ENCODE data around the gene FPGT. TPM values are rescaled to one million over a fixed set of nuclear protein-coding genes. Genes with fewer than 3 reads are reported as not detected.

FPGT gene
- total RNA-seq, 3 donors from 2014 or later (not counting 1 experiment from before 2014, with no cell fraction given) = 3.0 to 5.4 (median 3.5) TPM

DNA sequence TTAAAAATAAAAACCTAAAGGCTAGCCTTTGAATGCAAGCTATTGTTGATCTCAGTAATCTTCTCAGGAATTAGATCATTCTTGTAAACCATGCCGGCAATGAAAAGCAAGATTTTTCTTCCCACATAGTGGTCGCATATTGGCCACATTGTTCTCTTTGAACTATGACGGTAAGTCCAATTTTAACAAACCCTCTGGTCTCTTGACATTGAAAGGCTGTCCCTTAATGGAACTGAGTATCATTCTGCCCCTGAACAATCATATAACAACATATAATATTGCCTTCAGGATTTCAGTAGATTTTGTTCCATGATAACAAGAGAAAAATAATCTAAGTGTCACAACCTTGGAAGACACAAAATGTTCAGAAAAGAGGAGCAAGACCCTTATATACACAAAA is 38.4 kb downstream of the FPGT start:
- no peak overlapping the region for H3K27ac Mint-ChIP-seq
- WGBS (ENCODE audit: insufficient coverage) = 96% methylated on average over 3 of the region's 3 CpGs
- peaks cover 6 to 13% of the 10 kb centered on the region in 2 donors for H3K9me3 Mint-ChIP-seq
- H3K4me3 Mint-ChIP-seq = no peak overlapping the region
- TF ChIP-seq, protein P1, sequence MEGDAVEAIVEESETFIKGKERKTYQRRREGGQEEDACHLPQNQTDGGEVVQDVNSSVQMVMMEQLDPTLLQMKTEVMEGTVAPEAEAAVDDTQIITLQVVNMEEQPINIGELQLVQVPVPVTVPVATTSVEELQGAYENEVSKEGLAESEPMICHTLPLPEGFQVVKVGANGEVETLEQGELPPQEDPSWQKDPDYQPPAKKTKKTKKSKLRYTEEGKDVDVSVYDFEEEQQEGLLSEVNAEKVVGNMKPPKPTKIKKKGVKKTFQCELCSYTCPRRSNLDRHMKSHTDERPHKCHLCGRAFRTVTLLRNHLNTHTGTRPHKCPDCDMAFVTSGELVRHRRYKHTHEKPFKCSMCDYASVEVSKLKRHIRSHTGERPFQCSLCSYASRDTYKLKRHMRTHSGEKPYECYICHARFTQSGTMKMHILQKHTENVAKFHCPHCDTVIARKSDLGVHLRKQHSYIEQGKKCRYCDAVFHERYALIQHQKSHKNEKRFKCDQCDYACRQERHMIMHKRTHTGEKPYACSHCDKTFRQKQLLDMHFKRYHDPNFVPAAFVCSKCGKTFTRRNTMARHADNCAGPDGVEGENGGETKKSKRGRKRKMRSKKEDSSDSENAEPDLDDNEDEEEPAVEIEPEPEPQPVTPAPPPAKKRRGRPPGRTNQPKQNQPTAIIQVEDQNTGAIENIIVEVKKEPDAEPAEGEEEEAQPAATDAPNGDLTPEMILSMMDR (IDR thresholded peaks at IDR 0.05) = no peak
- no peak overlapping the region for H3K4me3 ChIP-seq (ENCODE audit: low read length)
- ATAC-seq (no peak), DNase-seq (no peak)
- H3K9me3 ChIP-seq (ENCODE audit: control insufficient read depth, insufficient read depth, low read length) = no peaks in the 10 kb centered on the region
- peaks cover 4% of the 10 kb centered on the region for H3K36me3 Mint-ChIP-seq
- no peaks in the 10 kb centered on the region for H3K4me1 ChIP-seq (ENCODE audit: control insufficient read depth, insufficient read depth, low read length)
- no peaks in the 10 kb centered on the region for H3K36me3 ChIP-seq (ENCODE audit: control insufficient read depth, insufficient read depth, low read length)
- no peaks in the 10 kb centered on the region for H3K27me3 Mint-ChIP-seq (ENCODE audit: low read depth in 2 of 2)
- no peak overlapping the region for H3K27ac ChIP-seq (ENCODE audit: low read length)
- H3K4me1 Mint-ChIP-seq = no peaks in the 10 kb centered on the region
- no peaks in the 10 kb centered on the region for H3K27me3 ChIP-seq (ENCODE audit: control insufficient read depth, insufficient read depth, low read length)
- intact Hi-C loops (cut with micrococcal nuclease) = no loop called here

DNA sequence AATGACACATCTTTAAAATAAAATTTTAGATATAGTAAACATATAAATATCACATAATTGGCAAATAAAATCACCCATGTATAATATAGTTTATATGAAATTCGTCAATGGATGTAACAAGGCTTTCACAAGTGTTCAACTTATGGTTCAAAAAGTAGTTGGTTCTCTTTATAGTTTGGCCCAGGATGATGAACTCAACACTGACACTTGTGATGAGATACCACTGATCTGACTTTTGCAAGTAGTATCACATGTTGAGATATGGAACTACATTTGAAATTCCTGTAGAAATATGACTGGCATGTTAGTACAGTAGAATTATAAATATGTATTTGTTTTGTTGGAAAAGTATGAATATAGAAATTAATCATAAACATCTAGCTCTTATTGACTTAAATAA is 39.0 kb downstream of the FPGT start:
- Mint-ChIP-seq H3K4me1 (no peaks in the 10 kb centered on the region), H3K4me3 (no peak overlapping the region), H3K36me3 (peaks cover 4% of the 10 kb centered on the region), H3K27ac (no peak overlapping the region), H3K9me3 (peaks cover 6 to 12% of the 10 kb centered on the region in 2 donors), H3K27me3 (ENCODE audit: low read depth in 2 of 2) (no peaks in the 10 kb centered on the region)
- H3K27me3 ChIP-seq (ENCODE audit: control insufficient read depth, insufficient read depth, low read length) = no peaks in the 10 kb centered on the region
- TF ChIP-seq, protein P1 (IDR thresholded peaks at IDR 0.05) = no peak
- H3K9me3 ChIP-seq (ENCODE audit: control insufficient read depth, insufficient read depth, low read length) = no peaks in the 10 kb centered on the region
- DNase-seq = no peak
- no peak overlapping the region for H3K4me3 ChIP-seq (ENCODE audit: low read length)
- WGBS (ENCODE audit: insufficient coverage) = no CpG with 5 or more reads among the region's 1 CpG
- intact Hi-C loops (cut with micrococcal nuclease) = no loop called here
- no peak for ATAC-seq
- no peak overlapping the region for H3K27ac ChIP-seq (ENCODE audit: low read length)
- H3K4me1 ChIP-seq (ENCODE audit: control insufficient read depth, insufficient read depth, low read length) = no peaks in the 10 kb centered on the region
- H3K36me3 ChIP-seq (ENCODE audit: control insufficient read depth, insufficient read depth, low read length) = no peaks in the 10 kb centered on the region

DNA sequence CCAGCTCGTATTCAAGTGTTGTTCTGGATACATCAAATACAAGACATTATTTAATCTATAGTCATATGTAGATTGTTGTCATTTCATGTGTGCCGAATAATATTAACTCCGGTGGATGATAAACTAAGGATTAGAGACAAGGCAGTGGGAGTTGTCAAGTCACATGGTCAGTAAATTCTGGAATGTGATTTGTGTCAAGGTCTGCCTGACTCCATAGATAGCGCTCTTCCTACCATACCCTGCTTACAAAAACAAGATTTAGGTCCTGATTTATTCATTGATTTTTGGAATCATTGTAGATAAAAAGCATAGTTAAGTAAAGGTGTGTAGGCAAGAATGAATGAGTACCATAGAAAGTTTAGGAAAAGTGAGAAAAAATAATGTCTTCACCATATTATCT is 39.7 kb downstream of the FPGT start:
- 92% methylated on average over 2 of the region's 4 CpGs for WGBS (ENCODE audit: insufficient coverage)
- intact Hi-C loops (cut with micrococcal nuclease) = no loop called here

More for the DNA sequence above, 39.7 kb downstream of the FPGT start:
- no peaks in the 10 kb centered on the region for H3K4me1 ChIP-seq (ENCODE audit: control insufficient read depth, insufficient read depth, low read length)
- H3K27ac ChIP-seq (ENCODE audit: low read length) = no peak overlapping the region
- H3K27me3 Mint-ChIP-seq (ENCODE audit: low read depth in 2 of 2) = no peaks in the 10 kb centered on the region
- H3K4me1 Mint-ChIP-seq = no peaks in the 10 kb centered on the region
- ATAC-seq = no peak
- H3K4me3 ChIP-seq (ENCODE audit: low read length) = no peak overlapping the region
- H3K9me3 ChIP-seq (ENCODE audit: control insufficient read depth, insufficient read depth, low read length) = no peaks in the 10 kb centered on the region
- no peak overlapping the region for H3K27ac Mint-ChIP-seq
- no peaks in the 10 kb centered on the region for H3K36me3 ChIP-seq (ENCODE audit: control insufficient read depth, insufficient read depth, low read length)
- TF ChIP-seq, protein P1 (IDR thresholded peaks at IDR 0.05) = no peak
- H3K9me3 Mint-ChIP-seq = peaks cover 5 to 10% of the 10 kb centered on the region in 2 donors
- DNase-seq = no peak
- no peaks in the 10 kb centered on the region for H3K36me3 Mint-ChIP-seq
- H3K27me3 ChIP-seq (ENCODE audit: control insufficient read depth, insufficient read depth, low read length) = no peaks in the 10 kb centered on the region
- H3K4me3 Mint-ChIP-seq = no peak overlapping the region
